Sigmoid colon (tissue), 7 donors: ENCODE data around the gene SHC3. TPM values are rescaled to one million over a fixed set of nuclear protein-coding genes. Genes with fewer than 3 reads are reported as not detected.

ENCODE experiments used
- DNase-seq: peaks from one replicate; pipeline ENCODE4 v3.0.0-alpha.2; 2019
- H3K27ac ChIP-seq, 4 donors: fragments of 200-600 bp; sonication (generic); one replicate each; pipeline ENCODE4 v1.5.1; 2016 to 2019; ENCODE audit warnings: mild to moderate bottlenecking in 1 of 4
- H3K27me3 ChIP-seq, 3 donors: fragments of 200-600 bp; sonication (generic); one replicate each; pipeline ENCODE4 v1.5.1; 2019; ENCODE audit warnings: mild to moderate bottlenecking in 1 of 3
- H3K36me3 ChIP-seq, 4 donors: fragments of 200-600 bp; sonication (generic); one replicate each; pipeline ENCODE4 v1.5.1; 2016 to 2019
- H3K4me1 ChIP-seq, 4 donors: fragments of 200-600 bp; sonication (generic); one replicate each; pipeline ENCODE4 v1.5.1; 2017 to 2019
- H3K4me3 ChIP-seq, 4 donors: fragments of 200-600 bp; sonication (generic); one replicate each; pipeline ENCODE4 v1.5.1; 2017 to 2019; ENCODE audit warnings: mild to moderate bottlenecking in 2 of 4, moderate library complexity in 1 of 4
- H3K9me3 ChIP-seq, 4 donors: fragments of 200-600 bp in 3 of 4; sonication (generic) in 3 of 4; one replicate each; pipeline versions ENCODE4 v1.5.1 to v1.6.1; 2013 to 2019
- CTCF ChIP-seq, 4 experiments: fragments of 450-650 bp in 3 of 4; fragments of 200-600 bp in 1 of 4; IDR thresholded peaks; one replicate each; pipeline ENCODE4 v1.5.1; 2016 to 2019; ENCODE audit warnings: antibody characterized with exemption in 4 of 4, mild to moderate bottlenecking in 3 of 4, moderate library complexity in 2 of 4
- EP300 ChIP-seq, 4 donors: sonication (generic); formaldehyde crosslinking; IDR thresholded peaks; one replicate each; pipeline ENCODE4 v1.6.1; 2017; ENCODE audit warnings: antibody characterized with exemption in 4 of 4
- POLR2A ChIP-seq, 2 donors: fragments of 450-650 bp; IDR thresholded peaks; one replicate each; pipeline ENCODE4 v1.6.1; 2016; ENCODE audit warnings: antibody characterized with exemption in 2 of 2, mild to moderate bottlenecking in 2 of 2, moderate library complexity in 2 of 2
- POLR2AphosphoS5 ChIP-seq, 4 donors: sonication (generic); formaldehyde crosslinking; IDR thresholded peaks; one replicate each; pipeline ENCODE4 v1.6.1; 2017; ENCODE audit warnings: antibody characterized with exemption in 4 of 4
- WGBS, 2 donors: extraction: QIAGEN DNeasy Blood & Tissue Kit; methylation state at CpG; one replicate each; pipeline ENCODE4 v1.1.7; 2013; 5-methylcytosine and 5-hydroxymethylcytosine counted together
- intact Hi-C: fragments of 100-400 bp; cut with DNase I; formaldehyde crosslinking; loops from one replicate; pipeline ENCODE4 v1.15.1; 2023
- polyA plus RNA-seq, 3 donors: library from polyadenylated mRNA; stranded (reverse); fragments of 200-250 nt; gene quantifications; one replicate each; pipeline ENCODE4 v1.2.3, GENCODE V29; 2013
- total RNA-seq, 4 donors: library from RNA; depleted of rRNA; stranded (reverse); fragments of >200 nt; gene quantifications; one replicate each; pipeline ENCODE4 v1.1.0, GENCODE V29; 2016
- donor health status: healthy with polysubstance abuse.
- donor health status: Bipolar disorder and iron deficiency.
- donor health status: healthy.

The SHC3 gene
- total and polyA plus RNA-seq, 7 donors, result 0.32 to 14.7 (median 2.1) TPM; not detected in 1

- no peak for DNase-seq
- no peak overlapping the region for H3K27ac ChIP-seq
- no peak overlapping the region for H3K4me3 ChIP-seq
- WGBS, 2 donors, result 88 to 90% methylated on average over 23 of the region's 23 CpGs
- intact Hi-C loops, result no loop called here
- no peak for TF ChIP-seq CTCF (IDR thresholded peaks at IDR 0.05)
- no peak for TF ChIP-seq POLR2A (IDR thresholded peaks at IDR 0.05)
- TF ChIP-seq POLR2AphosphoS5 (IDR thresholded peaks at IDR 0.05), result no peak
- no peak for TF ChIP-seq EP300 (IDR thresholded peaks at IDR 0.05)
- no peaks in the 10 kb centered on the region for H3K9me3 ChIP-seq
- H3K27me3 ChIP-seq, result no peaks in the 10 kb centered on the region
- no peaks in the 10 kb centered on the region for H3K36me3 ChIP-seq
- H3K4me1 ChIP-seq, result no peaks in the 10 kb centered on the region
Measured at GRCh38 chr9:88971131-88971960, 207.3 kb downstream of the SHC3 start.

GRCh38 chr9:88969646-88970373 lies 208.8 kb downstream of the SHC3 start:
- no peaks in the 10 kb centered on the region for H3K4me1 ChIP-seq
- WGBS, 2 donors, result 38 to 72% methylated on average over 8 of the region's 8 CpGs

GRCh38 chr9:88968799-88969198 lies 209.8 kb downstream of the SHC3 start:
- WGBS, 2 donors, result 80 to 84% methylated on average over 4 of the region's 4 CpGs
- H3K27ac ChIP-seq, result no peak overlapping the region
- H3K27me3 ChIP-seq, result no peaks in the 10 kb centered on the region
- H3K36me3 ChIP-seq, result no peaks in the 10 kb centered on the region
- intact Hi-C loops, result no loop called here
- H3K4me1 ChIP-seq, result no peaks in the 10 kb centered on the region
- DNase-seq, result no peak
- TF ChIP-seq EP300 (IDR thresholded peaks at IDR 0.05), result no peak
- no peak for TF ChIP-seq POLR2A (IDR thresholded peaks at IDR 0.05)
- TF ChIP-seq CTCF (IDR thresholded peaks at IDR 0.05), result no peak
- no peak for TF ChIP-seq POLR2AphosphoS5 (IDR thresholded peaks at IDR 0.05)
- H3K9me3 ChIP-seq, result no peaks in the 10 kb centered on the region
- H3K4me3 ChIP-seq, result no peak overlapping the region

More at GRCh38 chr9:88969646-88970373, 208.8 kb downstream of the SHC3 start:
- H3K27ac ChIP-seq, result no peak overlapping the region
- no peak for DNase-seq
- TF ChIP-seq EP300 (IDR thresholded peaks at IDR 0.05) (no peak), CTCF (IDR thresholded peaks at IDR 0.05) (no peak), POLR2AphosphoS5 (IDR thresholded peaks at IDR 0.05) (no peak)
- intact Hi-C loops, result no loop called here
- H3K27me3 ChIP-seq, result no peaks in the 10 kb centered on the region
- H3K36me3 ChIP-seq, result no peaks in the 10 kb centered on the region
- H3K9me3 ChIP-seq, result no peaks in the 10 kb centered on the region
- no peak overlapping the region for H3K4me3 ChIP-seq

- no peaks in the 10 kb centered on the region for H3K36me3 ChIP-seq
- H3K4me1 ChIP-seq, result no peaks in the 10 kb centered on the region
- no peak overlapping the region for H3K4me3 ChIP-seq
- no peak for DNase-seq
- TF ChIP-seq CTCF (IDR thresholded peaks at IDR 0.05) (no peak), POLR2A (IDR thresholded peaks at IDR 0.05) (no peak), POLR2AphosphoS5 (IDR thresholded peaks at IDR 0.05) (no peak), EP300 (IDR thresholded peaks at IDR 0.05) (no peak)
- WGBS, 2 donors, result 77 to 82% methylated on average over 10 of the region's 10 CpGs
- H3K9me3 ChIP-seq, result no peaks in the 10 kb centered on the region
- no peak overlapping the region for H3K27ac ChIP-seq
- intact Hi-C loops, result no loop called here
- no peaks in the 10 kb centered on the region for H3K27me3 ChIP-seq
Measured at GRCh38 chr9:88966894-88967676, 211.5 kb downstream of the SHC3 start.
